GM12878 (cell line): Measurements from ENCODE around the gene LHCGR. TPM values are rescaled to one million over a fixed set of nuclear protein-coding genes. Genes with fewer than 3 reads are reported as not detected.

Experiments
- ATAC-seq: fragments of 200-7000 bp; cut with Tn5 transposase; 3 replicates; pipeline ENCODE4 v1.9.1; 2020; ENCODE audit warnings: mild to moderate bottlenecking, moderate library complexity
- BruUV-seq: library from RNA; stranded (reverse); fragments of 400-500 nt; replicated peaks from 2 replicates; lab custom pipeline; 2021; lab: Mats Ljungman, UMichigan
- CTCF ChIA-PET: fragments of 300-600 bp; sonication (Branson Sonifier 250); formaldehyde crosslinking; extraction: SDS; loops from one replicate; lab custom pipeline; 2021; ENCODE audit warnings: inconsistent platforms; lab: Yijun Ruan, JAX
- POLR2A ChIA-PET: fragments of 350-600 bp; formaldehyde crosslinking; extraction: SDS; loops from one replicate; lab custom pipeline; 2021; ENCODE audit warnings: inconsistent platforms; lab: Charles Lee
- RAD21 ChIA-PET: fragments of 300-600 bp; sonication (Branson Sonifier 250); formaldehyde crosslinking; loops from one replicate; lab custom pipeline; 2023; ENCODE audit warnings: antibody characterized with exemption; ENCODE audit not compliant: unreplicated experiment; lab: Charles Lee
- SMC1A ChIA-PET: fragments of 300-600 bp; sonication (Branson Sonifier 250); formaldehyde crosslinking; loops from one replicate; lab custom pipeline; 2023; ENCODE audit not compliant: unreplicated experiment, uncharacterized antibody; lab: Charles Lee
- DNase-seq: peaks from one replicate; pipeline ENCODE4 v3.0.0-alpha.2; 2011; ENCODE audit warnings: low read depth, low spot score
- FAIRE-seq: peaks from 3 replicates; lab custom pipeline; 2011; peaks lifted over from hg19 to GRCh38; lab: Jason Lieb, UNC
- H2AFZ ChIP-seq: 2 replicates; pipeline ENCODE4 v1.6.0; 2011; ENCODE audit warnings: low read depth, low read length, control low read depth; ENCODE audit not compliant: control insufficient read depth
- H3K27ac ChIP-seq: 2 replicates; pipeline ENCODE4 v1.5.1; 2011; ENCODE audit warnings: control low read depth; ENCODE audit not compliant: control insufficient read depth, insufficient read depth
- H3K27me3 ChIP-seq, 2 experiments: replicated peaks in 1 of 2; 2 replicates each; pipeline versions ENCODE4 v1.6.0 to v1.6.1; 2011; ENCODE audit warnings: low read length in 1 of 2; ENCODE audit not compliant: control insufficient read depth in 2 of 2, insufficient read depth in 2 of 2
- H3K36me3 ChIP-seq, 2 experiments: 2 replicates each; pipeline ENCODE4 v1.5.1; 2011; ENCODE audit warnings: low read length in 1 of 2; ENCODE audit not compliant: control insufficient read depth in 2 of 2, insufficient read depth in 2 of 2
- H3K4me1 ChIP-seq: 2 replicates; pipeline ENCODE4 v1.6.1; 2011; ENCODE audit warnings: mild to moderate bottlenecking, low read length, moderate library complexity, mixed read lengths; ENCODE audit not compliant: control insufficient read depth, insufficient read depth
- H3K4me2 ChIP-seq: 2 replicates; pipeline ENCODE4 v1.6.0; 2011; ENCODE audit warnings: control low read depth; ENCODE audit not compliant: control insufficient read depth, insufficient read depth
- H3K4me3 ChIP-seq: fragments of 200-600 bp; sonication (generic); 2 replicates; pipeline ENCODE4 v1.5.1; 2016
- H3K79me2 ChIP-seq: 2 replicates; pipeline ENCODE4 v1.6.0; 2011; ENCODE audit warnings: low read length; ENCODE audit not compliant: control insufficient read depth, insufficient read depth
- H3K9ac ChIP-seq: 2 replicates; pipeline ENCODE4 v1.8.0; 2011; ENCODE audit warnings: low read length, control low read depth, mixed read lengths; ENCODE audit not compliant: control insufficient read depth, insufficient read depth
- H3K9me3 ChIP-seq: replicated peaks from 3 replicates; pipeline ENCODE4 v1.5.1; 2011; ENCODE audit warnings: mild to moderate bottlenecking, low read length; ENCODE audit not compliant: control insufficient read depth, insufficient read depth
- H4K20me1 ChIP-seq: 2 replicates; pipeline ENCODE4 v1.6.0; 2011; ENCODE audit not compliant: control insufficient read depth, insufficient read depth
- BMI1 ChIP-seq: fragments of 450-650 bp; IDR thresholded peaks from 2 replicates; pipeline ENCODE4 v1.6.1; 2016; ENCODE audit warnings: mild to moderate bottlenecking, moderate library complexity, borderline replicate concordance
- CBX5 ChIP-seq: sonication (generic); IDR thresholded peaks from 2 replicates; pipeline ENCODE4 v1.6.1; 2016; ENCODE audit warnings: low read depth, moderate library complexity, mild to moderate bottlenecking, inconsistent platforms
- E4F1 ChIP-seq: fragments of 450-650 bp; IDR thresholded peaks from 2 replicates; pipeline ENCODE4 v1.6.1; 2018; ENCODE audit warnings: borderline replicate concordance, mild to moderate bottlenecking; ENCODE audit not compliant: partially characterized antibody
- EED ChIP-seq: sonication (generic); IDR thresholded peaks from 2 replicates; pipeline ENCODE4 v1.6.1; 2016; ENCODE audit warnings: antibody characterized with exemption, low read depth
- EZH2 ChIP-seq: IDR thresholded peaks from 2 replicates; pipeline ENCODE4 v1.6.1; 2012; ENCODE audit warnings: low read depth, mild to moderate bottlenecking, control low read depth, inconsistent platforms, low read length, borderline replicate concordance; ENCODE audit not compliant: control insufficient read depth
- JUNB ChIP-seq: IDR thresholded peaks from 2 replicates; pipeline ENCODE4 v1.6.1; 2016; ENCODE audit warnings: antibody characterized with exemption, mild to moderate bottlenecking
- KDM1A ChIP-seq: fragments of 200-600 bp; sonication (generic); IDR thresholded peaks from 2 replicates; pipeline ENCODE4 v1.6.1; 2016; ENCODE audit warnings: borderline replicate concordance
- MEF2B ChIP-seq: fragments of 450-650 bp; IDR thresholded peaks from 2 replicates; pipeline ENCODE4 v1.6.1; 2018; ENCODE audit warnings: mild to moderate bottlenecking, moderate library complexity; ENCODE audit not compliant: partially characterized antibody, poor library complexity, severe bottlenecking
- PAX5 ChIP-seq: IDR thresholded peaks from 2 replicates; pipeline ENCODE4 v1.6.1; 2011; ENCODE audit warnings: low read depth, low read length, borderline replicate concordance
- PAX8 ChIP-seq: fragments of 450-650 bp; IDR thresholded peaks from 2 replicates; pipeline ENCODE4 v1.6.1; 2017; ENCODE audit warnings: mild to moderate bottlenecking, moderate library complexity
- RBBP5 ChIP-seq: fragments of 200-600 bp; sonication (generic); conservative IDR thresholded peaks from 2 replicates; pipeline ENCODE4 v1.6.1; 2016
- STAT3 ChIP-seq: IDR thresholded peaks from 2 replicates; pipeline ENCODE4 v1.6.1; 2011; ENCODE audit warnings: low read depth, low read length, improper control_type of control experiment
- USF2 ChIP-seq: IDR thresholded peaks from 2 replicates; pipeline ENCODE4 v1.6.1; 2011; ENCODE audit warnings: low read depth, low read length, improper control_type of control experiment, borderline replicate concordance
- YBX1 ChIP-seq: fragments of 450-650 bp; IDR thresholded peaks from 2 replicates; pipeline ENCODE4 v1.6.1; 2016; ENCODE audit warnings: antibody characterized with exemption
- ZNF687 ChIP-seq: fragments of 450-650 bp; IDR thresholded peaks from 2 replicates; pipeline ENCODE4 v1.6.1; 2017; ENCODE audit warnings: mild to moderate bottlenecking, moderate library complexity
- WGBS: methylation state at CpG from one replicate; pipeline ENCODE4 v1.1.6; 2016; ENCODE audit warnings: low lambda C conversion rate; ENCODE audit not compliant: insufficient replicate concordance, insufficient coverage; ENCODE audit errors: missing lambda C conversion rate; 5-methylcytosine and 5-hydroxymethylcytosine counted together
- in situ Hi-C: fragments of 300-500 bp; cut with MboI; formaldehyde crosslinking; loops from 9 replicates; pipeline ENCODE4 v1.14.3; 2018; ENCODE audit warnings: mixed read lengths
- intact Hi-C: fragments of 100-400 bp; cut with micrococcal nuclease; formaldehyde crosslinking; loops from one replicate; pipeline ENCODE4 v1.14.2; 2022; ENCODE audit not compliant: unreplicated experiment
- polyA plus RNA-seq, 11 experiments: library from polyadenylated mRNA; depleted of rRNA in 4 of 11; unstranded in 6 of 11; stranded (reverse) in 5 of 11; fragments of >200 nt; fragmentation: Nextera tagmentation in 4 of 11; fragmentation: Illumina TruSeq in 1 of 11; extraction: Ambion mirVana in 4 of 11; extraction: Trizol in 1 of 11; gene quantifications; 1 replicate in 1 of 11; 2 replicates in 10 of 11; pipeline versions ENCODE4 v1.2.1 to v1.2.3, GENCODE V29; 2011 to 2016; ENCODE audit warnings: inconsistent platforms in 2 of 11, missing spikeins in 2 of 11, low read depth in 1 of 11
- total RNA-seq, 4 experiments: library from RNA; depleted of rRNA in 3 of 4; stranded (reverse); fragments of >200 nt in 3 of 4; fragmentation: Illumina TruSeq in 1 of 4; extraction: Trizol in 1 of 4; gene quantifications; 2 replicates each; pipeline versions ENCODE4 v1.2.1 to v1.2.3, GENCODE V29; 2013 to 2021

LHCGR gene
- total and polyA plus RNA-seq, 10 of the 15 experiments (the other 5 are each of a cell fraction or from before 2014, with no cell fraction given): 0.02 to 1.9 (median 0.13) TPM; not detected in 5

GRCh38 chr2:48717846-48718245, 37.7 kb downstream of the LHCGR start (continued):
- no peak for TF ChIP-seq E4F1
- TF ChIP-seq MEF2B: no peak
- no peak for TF ChIP-seq PAX5
- TF ChIP-seq, all 136 proteins: peak for 0

GRCh38 chr2:48715956-48716355, 39.6 kb downstream of the LHCGR start:
- no peaks in the 10 kb centered on the region for H3K9me3 ChIP-seq
- no peaks in the 10 kb centered on the region for H4K20me1 ChIP-seq
- H3K27ac ChIP-seq: no peak overlapping the region
- H3K4me3 ChIP-seq: no peak overlapping the region
- FAIRE-seq (no peak), DNase-seq (no peak), ATAC-seq (no peak)
- H3K27me3 ChIP-seq: no peaks in the 10 kb centered on the region
- no peaks in the 10 kb centered on the region for H3K36me3 ChIP-seq
- ChIA-PET POLR2A (no interaction called here), SMC1A (no interaction called here), RAD21 (no interaction called here), CTCF (interaction anchor here (0.7 kb wide), 1 partner anchor 1967 kb away, joined by 3 read pairs; no protein-coding TSS in a partner anchor)
- in situ Hi-C loops: no loop called here
- H3K4me1 ChIP-seq: no peaks in the 10 kb centered on the region
- H2AFZ ChIP-seq: no peak overlapping the region
- 0% methylated on average over 1 of the region's 1 CpG for WGBS
- H3K9ac ChIP-seq: no peak overlapping the region
- H3K4me2 ChIP-seq: no peak overlapping the region
- H3K79me2 ChIP-seq: no peaks in the 10 kb centered on the region
- intact Hi-C loops: no loop called here
- BruUV-seq: no TSS peak
- TF ChIP-seq EED (no peak), BMI1 (no peak), STAT3 (no peak), PAX8 (no peak), ZNF687 (no peak), JUNB (no peak), CBX5 (no peak), KDM1A (no peak), YBX1 (no peak), RBBP5 (no peak), USF2 (no peak), EZH2 (no peak)
